Adipocyte (in vitro differentiated cells): Measurements from ENCODE around the gene MOGAT2.

Experiments used
- DNase-seq: peaks from one replicate; pipeline ENCODE4 v3.0.0-alpha.2; 2015; ENCODE audit warnings: low read depth
- H3K27me3 ChIP-seq: replicated peaks from 2 replicates; pipeline ENCODE4 v1.7.0; 2013; ENCODE audit warnings: mild to moderate bottlenecking, low read length, moderate library complexity; ENCODE audit not compliant: control insufficient read depth, insufficient read depth
- H3K36me3 ChIP-seq: 2 replicates; pipeline ENCODE4 v1.7.0; 2013; ENCODE audit warnings: low read length, mild to moderate bottlenecking, moderate library complexity; ENCODE audit not compliant: control insufficient read depth, insufficient read depth, severe bottlenecking
- H3K4me1 ChIP-seq: 2 replicates; pipeline ENCODE4 v1.7.0; 2013; ENCODE audit warnings: mild to moderate bottlenecking, low read length, moderate library complexity; ENCODE audit not compliant: control insufficient read depth, insufficient read depth
- H3K4me3 ChIP-seq: 2 replicates; pipeline ENCODE4 v1.7.0; 2013; ENCODE audit warnings: mild to moderate bottlenecking, low read length, moderate library complexity
- H3K9ac ChIP-seq: 2 replicates; pipeline ENCODE4 v1.7.0; 2013; ENCODE audit warnings: mild to moderate bottlenecking, low read length, moderate library complexity
- H3K9me3 ChIP-seq: 2 replicates; pipeline ENCODE4 v1.7.0; 2013; ENCODE audit warnings: mild to moderate bottlenecking, low read length, moderate library complexity; ENCODE audit not compliant: control insufficient read depth

Gene MOGAT2

DNA sequence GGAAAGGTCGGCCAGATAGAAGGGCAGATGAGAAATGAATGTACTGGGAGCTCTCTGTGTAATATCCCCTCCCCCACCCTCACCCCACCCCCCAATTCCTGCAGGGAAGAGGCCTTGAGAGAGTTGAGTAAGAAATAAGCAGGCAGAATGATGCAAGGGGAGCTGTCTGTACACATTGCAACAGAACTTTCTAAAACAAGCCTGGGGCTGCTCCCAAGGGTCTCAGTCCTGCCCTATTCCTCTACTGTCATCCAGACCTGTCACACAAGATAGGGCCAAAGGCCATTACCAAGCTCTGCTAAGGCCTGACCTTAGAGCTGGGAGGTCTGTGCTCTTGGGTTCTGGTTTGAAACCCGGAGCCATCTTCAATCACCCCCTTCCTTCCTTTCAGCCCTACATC, 45.2 kb downstream of the MOGAT2 start:
- peak; percentile 93 for DNase-seq
- H3K36me3 ChIP-seq, result no peaks in the 10 kb centered on the region

DNA sequence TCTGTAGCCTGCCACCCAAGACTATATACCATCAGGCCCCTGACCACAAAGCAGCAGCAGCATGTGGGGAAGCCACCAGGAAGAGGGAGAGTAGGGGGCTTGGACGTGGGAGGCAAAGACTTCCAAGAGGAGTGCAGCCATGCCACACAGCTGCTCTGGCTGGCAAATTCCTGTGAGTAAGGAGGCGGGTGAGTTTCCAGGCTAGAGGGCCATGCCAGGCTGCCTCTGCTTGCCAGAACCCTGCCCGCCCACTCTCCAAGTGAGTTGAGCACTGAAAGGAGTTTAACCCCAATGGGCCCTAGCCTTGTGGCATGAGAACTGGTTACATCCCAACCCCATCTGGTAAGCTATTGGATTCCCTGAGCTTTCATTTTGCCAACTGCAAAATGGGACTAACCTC, 46.2 kb downstream of the MOGAT2 start:
- H3K36me3 ChIP-seq, result no peaks in the 10 kb centered on the region
- peak overlapping the region; percentile 70 for H3K9ac ChIP-seq
- H3K9me3 ChIP-seq, result no peaks in the 10 kb centered on the region
- no peak overlapping the region for H3K4me3 ChIP-seq
- peaks cover 74% of the 10 kb centered on the region for H3K4me1 ChIP-seq
- DNase-seq, result no peak
- H3K27me3 ChIP-seq, result no peaks in the 10 kb centered on the region

More for the DNA sequence above, 45.2 kb downstream of the MOGAT2 start:
- Histone ChIP-seq H3K9ac (peak overlapping the region; percentile 72), H3K4me1 (peaks cover 71% of the 10 kb centered on the region), H3K4me3 (peak overlapping the region; percentile 22), H3K9me3 (no peaks in the 10 kb centered on the region), H3K27me3 (no peaks in the 10 kb centered on the region)

DNA sequence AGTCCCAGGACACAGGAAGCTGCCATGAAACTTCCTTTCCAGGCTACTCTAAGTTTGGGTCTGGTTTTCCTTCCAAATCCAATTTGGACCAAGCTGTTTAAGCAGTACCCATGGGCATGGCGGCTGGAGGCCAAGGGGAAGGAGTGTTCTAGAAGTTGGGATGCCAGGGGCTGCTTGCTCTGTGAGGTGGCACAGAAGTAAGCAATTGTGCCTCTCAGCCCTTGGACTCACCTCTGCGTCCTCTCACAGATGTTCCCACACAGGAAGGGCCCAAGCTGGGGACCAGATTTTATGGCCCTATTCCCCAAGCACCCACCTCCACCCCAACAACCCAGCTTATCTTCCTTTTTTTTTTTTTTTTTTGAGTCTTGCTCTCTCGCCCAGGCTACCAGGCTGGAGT, 47.5 kb downstream of the MOGAT2 start:
- Histone ChIP-seq H3K36me3 (no peaks in the 10 kb centered on the region), H3K9me3 (no peaks in the 10 kb centered on the region), H3K9ac (no peak overlapping the region), H3K4me3 (no peak overlapping the region), H3K27me3 (no peaks in the 10 kb centered on the region), H3K4me1 (peaks cover 71% of the 10 kb centered on the region)
- no peak for DNase-seq

DNA sequence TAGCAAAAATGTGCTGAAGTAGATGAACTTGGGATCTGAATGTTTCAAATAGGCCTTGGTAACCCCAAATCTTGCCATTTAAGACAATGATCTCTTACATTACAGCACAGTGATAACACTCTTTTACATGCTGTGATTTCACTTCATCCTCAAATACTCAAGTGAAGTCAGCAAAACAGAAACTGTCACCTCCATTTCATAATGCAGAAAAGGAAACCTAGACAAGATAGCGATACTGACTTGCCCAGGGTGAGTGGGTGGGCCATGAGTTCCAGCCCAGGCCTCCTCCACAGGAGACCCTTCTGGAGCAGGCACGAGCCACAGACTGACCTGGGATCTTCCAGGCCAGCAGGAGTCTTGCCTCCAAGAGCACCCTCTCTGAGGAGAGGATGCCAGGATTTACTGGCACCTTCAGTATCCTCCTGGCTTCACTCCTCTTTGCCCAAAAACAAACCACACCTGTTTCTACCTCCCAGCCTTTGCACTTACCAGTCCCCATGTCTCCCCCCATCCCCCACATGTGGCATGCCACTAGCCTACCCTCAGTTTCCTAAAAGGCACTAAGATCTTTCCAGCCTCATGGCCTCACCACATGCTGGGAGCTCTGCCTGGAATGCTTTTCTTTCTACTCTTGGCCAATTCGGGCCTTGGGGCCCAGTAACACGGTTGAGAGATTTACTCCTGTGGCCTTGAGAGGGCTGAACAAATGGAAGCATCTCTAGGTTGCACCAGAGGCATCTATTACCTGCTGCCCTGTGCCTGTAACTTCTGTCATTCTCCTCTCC, 49.0 kb downstream of the MOGAT2 start:
- Histone ChIP-seq H3K9me3 (no peaks in the 10 kb centered on the region), H3K36me3 (no peaks in the 10 kb centered on the region), H3K4me1 (peaks cover 70% of the 10 kb centered on the region), H3K27me3 (no peaks in the 10 kb centered on the region), H3K9ac (no peak overlapping the region), H3K4me3 (no peak overlapping the region)
- DNase-seq, result no peak

DNA sequence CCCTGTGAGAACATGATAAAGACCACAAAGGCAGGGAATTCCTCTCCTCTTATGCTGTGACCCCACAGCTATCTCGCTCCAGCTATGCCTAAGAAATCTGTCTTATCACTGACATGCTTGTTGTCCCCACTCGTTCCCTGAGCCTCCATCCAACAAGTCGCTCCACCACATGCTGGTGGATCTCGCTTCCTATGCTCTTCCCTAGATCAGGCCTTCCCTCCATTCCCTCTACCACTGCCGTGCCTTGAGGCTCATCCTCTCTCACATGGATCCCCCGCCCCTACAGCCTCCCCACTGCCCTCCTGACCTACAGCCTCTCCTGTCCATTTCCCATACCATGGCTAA, 49.6 kb downstream of the MOGAT2 start:
- H3K36me3 ChIP-seq, result no peaks in the 10 kb centered on the region
- H3K27me3 ChIP-seq, result no peaks in the 10 kb centered on the region
- DNase-seq, result no peak
- H3K9me3 ChIP-seq, result no peaks in the 10 kb centered on the region
- no peak overlapping the region for H3K9ac ChIP-seq
- H3K4me3 ChIP-seq, result no peak overlapping the region
- H3K4me1 ChIP-seq, result peaks cover 70% of the 10 kb centered on the region

DNA sequence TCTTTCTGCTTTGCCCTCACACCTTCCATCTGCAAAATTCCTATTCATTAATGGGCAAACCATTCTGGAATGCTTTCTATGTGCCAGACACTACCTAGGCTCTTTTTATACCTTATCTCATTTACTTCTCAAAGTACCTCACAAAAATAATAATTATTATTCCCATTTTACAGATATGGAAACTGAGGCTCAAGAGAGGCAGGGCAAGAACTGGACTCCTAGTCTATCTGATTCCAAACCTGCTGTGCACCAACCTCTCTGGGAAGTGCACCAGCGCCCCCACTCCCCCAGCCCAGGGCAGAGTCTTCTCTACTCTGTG, 50.1 kb downstream of the MOGAT2 start:
- H3K36me3 ChIP-seq, result no peaks in the 10 kb centered on the region
- H3K27me3 ChIP-seq, result no peaks in the 10 kb centered on the region
- H3K4me3 ChIP-seq, result peak overlapping the region; percentile 90
- peaks cover 69% of the 10 kb centered on the region for H3K4me1 ChIP-seq
- no peaks in the 10 kb centered on the region for H3K9me3 ChIP-seq
- peak overlapping the region; percentile 92 for H3K9ac ChIP-seq
- DNase-seq, result no peak

DNA sequence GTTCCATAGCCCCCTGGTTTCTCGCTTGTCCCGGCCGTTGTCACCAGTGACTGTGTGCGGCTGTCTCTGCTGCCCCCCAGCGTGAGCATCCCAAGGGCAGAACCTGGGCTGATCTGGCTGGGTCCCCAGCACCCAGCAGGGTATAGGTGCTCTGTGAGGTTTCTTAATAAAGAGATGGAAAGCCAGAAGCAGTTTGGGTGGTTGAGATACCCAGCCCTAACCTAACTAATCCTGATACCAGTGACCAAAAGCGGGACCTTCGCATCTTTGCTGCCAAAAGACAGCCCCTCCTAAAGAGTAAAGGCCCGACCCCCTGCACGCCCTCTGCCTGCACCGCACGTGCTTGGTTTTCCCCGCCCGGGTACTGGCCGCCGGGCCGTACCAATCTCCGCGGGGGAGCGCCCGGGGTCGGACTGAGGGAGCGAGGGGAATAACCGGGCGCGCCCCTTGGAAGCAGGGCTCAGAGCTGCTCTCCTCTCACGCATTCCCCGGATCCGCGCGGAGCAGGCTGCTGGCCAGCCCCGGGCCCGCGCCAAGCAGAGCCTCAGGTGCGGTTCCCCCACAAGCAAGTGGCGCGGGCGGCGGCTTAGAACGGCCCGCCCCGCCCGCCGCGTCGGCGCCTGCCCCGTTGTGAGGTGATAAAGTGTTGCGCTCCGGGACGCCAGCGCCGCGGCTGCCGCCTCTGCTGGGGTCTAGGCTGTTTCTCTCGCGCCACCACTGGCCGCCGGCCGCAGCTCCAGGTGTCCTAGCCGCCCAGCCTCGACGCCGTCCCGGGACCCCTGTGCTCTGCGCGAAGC, 50.7 kb downstream of the MOGAT2 start, which contains the start of gene DGAT2:
DGAT2 (plus strand) TSS at position 667 of the 797 bp plus-strand sequence. CDS start 214 bp downstream, outside the sequence.
- H3K4me3 ChIP-seq, result peak within 1 kb of the TSS; percentile 90
- H3K9me3 ChIP-seq, result no peaks in the 10 kb centered on the region
- H3K9ac ChIP-seq, result peak within 1 kb of the TSS; percentile 92
- H3K4me1 ChIP-seq, result peaks cover 70% of the 10 kb centered on the region
- H3K36me3 ChIP-seq, result peaks cover 5% of the 10 kb centered on the region
- no peaks in the 10 kb centered on the region for H3K27me3 ChIP-seq
- DNase-seq, result peak; percentile 78

DNA sequence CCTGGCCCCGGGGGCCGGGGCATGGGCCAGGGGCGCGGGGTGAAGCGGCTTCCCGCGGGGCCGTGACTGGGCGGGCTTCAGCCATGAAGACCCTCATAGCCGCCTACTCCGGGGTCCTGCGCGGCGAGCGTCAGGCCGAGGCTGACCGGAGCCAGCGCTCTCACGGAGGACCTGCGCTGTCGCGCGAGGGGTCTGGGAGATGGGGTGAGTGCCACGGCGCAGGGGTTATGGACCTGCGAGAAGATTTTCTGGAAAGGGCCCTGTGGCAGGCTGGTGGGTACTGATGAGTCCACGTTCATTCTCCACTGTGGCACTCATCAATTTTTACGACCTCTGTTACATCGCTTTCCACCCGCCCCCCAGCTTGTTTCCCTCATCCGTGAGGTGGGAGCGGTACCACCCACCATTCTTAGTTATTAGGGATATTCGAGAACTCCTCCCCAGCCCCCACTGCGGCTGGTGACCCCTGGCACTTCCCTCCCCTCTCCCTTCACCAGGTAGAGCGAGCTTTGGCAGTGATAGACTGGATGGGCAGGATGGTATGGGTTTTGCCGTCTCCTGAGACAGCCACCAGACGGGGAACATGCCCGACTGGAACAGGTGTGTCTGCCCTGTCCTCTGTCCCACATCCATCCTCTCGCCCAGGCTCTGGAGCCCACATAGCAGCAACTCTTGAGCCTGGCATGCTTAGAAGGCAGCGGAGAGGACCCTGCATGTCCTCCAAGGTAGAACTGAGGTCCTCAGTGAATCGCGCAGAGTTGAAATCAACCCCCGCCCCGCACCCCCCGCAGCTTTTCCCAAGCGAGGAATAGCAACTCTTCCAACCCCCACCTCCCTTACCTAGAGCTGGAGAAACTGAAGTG, 51.5 kb downstream of the MOGAT2 start:
- no peak for DNase-seq
- Histone ChIP-seq H3K9ac (peak overlapping the region; percentile 92), H3K9me3 (no peaks in the 10 kb centered on the region), H3K4me3 (peak overlapping the region; percentile 90), H3K36me3 (peaks cover 13% of the 10 kb centered on the region), H3K4me1 (peaks cover 67% of the 10 kb centered on the region), H3K27me3 (no peaks in the 10 kb centered on the region)

DNA sequence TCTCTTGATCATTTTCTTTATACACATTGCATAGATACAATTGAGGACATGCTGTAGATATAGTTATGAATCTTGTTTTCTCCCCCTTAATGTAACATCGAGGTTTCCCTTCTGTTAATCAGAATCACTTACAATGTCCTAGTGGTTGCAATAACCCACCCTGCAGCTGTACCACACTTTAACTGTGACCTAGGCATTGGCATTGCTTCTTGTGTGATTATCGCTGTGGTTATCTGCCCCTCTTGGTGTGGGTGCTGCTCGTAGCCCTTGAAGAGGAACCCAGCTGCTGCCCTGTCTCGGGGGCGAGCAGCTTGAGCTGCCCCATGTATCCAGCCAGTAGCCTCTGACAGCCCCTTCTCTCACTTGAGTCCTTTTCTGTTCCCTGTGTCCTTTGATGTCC, 52.5 kb downstream of the MOGAT2 start:
- Histone ChIP-seq H3K4me3 (peak overlapping the region; percentile 90), H3K36me3 (peaks cover 22% of the 10 kb centered on the region), H3K27me3 (no peaks in the 10 kb centered on the region), H3K9me3 (no peaks in the 10 kb centered on the region), H3K9ac (peak overlapping the region; percentile 92), H3K4me1 (peaks cover 62% of the 10 kb centered on the region)
- no peak for DNase-seq

DNA sequence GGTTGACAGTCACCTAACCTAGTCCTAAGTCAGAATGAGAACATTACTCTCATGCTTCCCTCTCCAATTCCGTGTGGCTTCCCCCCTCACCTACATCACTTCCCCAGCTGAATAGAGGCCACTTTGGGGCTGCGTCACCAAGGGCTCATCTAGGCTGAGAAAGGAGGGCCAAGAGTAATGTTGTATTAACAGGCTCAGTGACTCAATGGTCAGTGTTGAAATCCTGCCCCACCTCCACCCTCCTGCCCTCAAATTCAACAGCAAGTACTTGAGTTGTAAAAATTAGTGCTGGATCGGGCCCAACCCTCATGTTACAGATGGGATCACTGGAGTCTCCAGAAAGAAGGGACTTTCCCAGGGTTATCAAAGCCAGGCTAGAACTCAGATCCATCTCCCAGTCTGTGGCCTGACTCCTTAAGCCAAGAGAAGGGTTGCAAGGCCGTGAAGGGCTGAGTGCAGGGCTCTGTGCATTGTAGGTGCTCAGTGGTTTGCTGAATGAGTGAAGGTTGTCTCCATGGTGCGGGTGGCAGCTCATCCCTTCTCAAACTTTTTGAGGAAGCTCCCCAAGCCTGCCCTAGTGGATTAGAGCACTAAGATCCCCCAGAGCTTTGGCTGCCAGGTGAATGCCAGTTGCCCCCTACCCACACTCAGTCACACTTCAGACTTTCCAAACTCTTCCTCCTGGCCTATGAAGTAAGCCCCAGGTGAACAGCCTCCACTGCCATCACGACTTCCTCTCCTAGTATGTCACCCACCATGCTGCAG, 54.2 kb downstream of the MOGAT2 start:
- Histone ChIP-seq H3K4me3 (peak overlapping the region; percentile 90), H3K27me3 (no peaks in the 10 kb centered on the region), H3K9me3 (no peaks in the 10 kb centered on the region), H3K36me3 (peaks cover 39% of the 10 kb centered on the region), H3K4me1 (peaks cover 53% of the 10 kb centered on the region), H3K9ac (peak overlapping the region; percentile 92)
- peak; percentile 42 for DNase-seq
